NCI-H2227 (cell line): ENCODE results near the gene DUS4L.

ENCODE experiments used
- DNase-seq: peaks from one replicate; lab custom pipeline; 2025; ENCODE audit not compliant: unreplicated experiment; lab: John Stamatoyannopoulos, UW

The DUS4L gene

DNA sequence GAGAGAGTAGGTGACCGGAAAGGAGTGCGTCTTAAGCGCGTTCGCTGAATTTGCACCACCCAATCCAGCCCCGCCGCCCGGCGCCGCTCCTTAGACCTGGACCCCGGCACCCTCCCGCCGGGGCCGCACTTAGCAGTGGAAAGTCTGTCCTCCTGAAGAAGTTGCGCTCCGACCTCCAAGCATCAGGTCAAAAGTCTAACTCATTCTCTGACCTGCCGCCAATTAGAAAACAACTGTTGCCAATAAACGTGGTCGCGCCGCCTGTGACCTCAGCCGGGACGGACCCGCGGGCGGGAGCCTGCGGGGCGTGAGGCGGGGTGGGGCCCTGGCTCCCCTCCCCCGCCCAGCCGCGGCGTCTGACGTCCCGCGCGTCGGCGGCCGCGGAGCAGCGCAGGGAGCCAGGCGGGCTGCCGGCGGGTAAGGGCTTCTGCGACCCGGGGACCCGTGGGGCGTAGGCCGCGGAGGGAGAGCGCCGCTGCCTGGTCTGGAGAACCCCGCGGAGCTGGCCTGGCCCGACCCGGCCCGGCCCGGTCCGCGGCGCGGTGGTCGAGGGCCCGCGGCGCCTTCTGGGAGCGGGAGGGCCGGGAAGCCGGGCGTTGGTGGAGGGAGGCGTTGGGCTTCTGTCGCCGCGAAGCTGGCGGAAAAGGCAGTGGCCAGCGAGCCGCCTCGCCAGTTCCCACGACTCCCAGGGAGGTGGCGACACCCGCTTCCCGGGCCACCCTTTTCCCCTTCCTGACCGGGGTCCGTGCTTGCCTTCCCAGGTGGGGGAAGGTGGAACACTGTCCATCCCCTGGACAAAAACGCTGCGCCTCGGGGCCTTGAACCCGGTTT is 16.3 kb downstream of the DUS4L start, which contains the start of gene BCAP29:
Gene BCAP29, plus strand, starts transcription at position 362 of the 831 bp plus-strand sequence. CDS start 527 bp downstream, outside the sequence.
- peak; percentile 88 for DNase-seq

DNA sequence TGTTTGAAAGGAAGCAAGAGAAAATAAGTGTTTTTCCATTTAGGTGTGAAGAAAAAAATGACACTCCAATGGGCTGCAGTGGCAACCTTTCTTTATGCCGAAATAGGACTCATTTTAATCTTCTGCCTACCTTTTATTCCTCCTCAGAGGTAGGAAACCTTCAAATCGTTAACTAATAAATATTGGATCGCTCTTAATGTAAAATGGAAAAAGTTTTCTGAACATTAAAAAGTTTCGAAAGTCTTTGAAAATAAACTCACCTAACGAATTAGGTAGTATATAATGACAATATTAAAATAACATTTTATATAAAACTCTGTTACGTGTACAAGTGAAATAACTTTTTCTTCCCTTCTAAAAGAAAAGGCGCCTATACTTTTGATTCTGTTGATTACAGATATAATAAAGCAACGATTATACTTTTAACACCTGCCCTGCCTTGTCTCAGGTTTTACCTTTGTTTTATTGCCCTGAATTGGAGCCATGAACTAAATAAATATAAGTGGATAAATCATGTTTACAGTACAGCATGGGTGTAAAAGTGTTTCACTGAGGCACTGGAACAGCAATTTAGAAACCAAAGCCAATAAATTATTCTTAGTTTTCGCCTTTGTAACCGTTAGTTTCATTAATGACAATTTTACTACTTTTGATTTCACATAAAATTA is 17.1 kb downstream of the DUS4L start:
- DNase-seq, result no peak

DNA sequence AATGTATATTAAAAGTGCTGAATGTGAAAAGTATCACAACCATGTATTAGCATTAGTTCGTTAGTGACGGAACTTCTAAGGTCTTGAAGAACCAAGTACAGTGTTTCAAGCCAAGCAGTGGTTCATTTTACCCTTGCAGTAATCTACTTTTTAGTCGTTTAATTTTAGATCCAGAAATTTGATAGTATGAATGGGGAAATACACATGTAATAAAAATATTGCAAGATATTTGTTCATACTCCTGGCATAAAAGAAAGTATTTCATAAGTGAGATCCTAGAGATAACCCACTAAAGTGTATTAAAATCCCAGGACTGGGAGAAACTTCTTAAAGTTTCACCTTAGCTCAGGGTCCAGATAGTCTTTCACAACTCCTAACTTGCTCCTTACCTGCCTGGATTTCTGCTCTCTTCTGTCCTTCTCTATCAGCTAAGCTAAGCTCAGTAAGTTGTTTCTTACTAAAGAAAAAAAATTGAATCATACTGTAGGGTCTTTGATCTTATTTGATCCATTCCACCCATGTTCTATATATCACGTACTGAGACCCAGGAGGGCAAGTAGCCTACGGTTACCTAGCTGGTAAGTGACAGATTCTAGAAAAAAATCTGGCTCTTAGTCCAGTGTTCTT is 17.7 kb downstream of the DUS4L start:
- DNase-seq, result no peak

DNA sequence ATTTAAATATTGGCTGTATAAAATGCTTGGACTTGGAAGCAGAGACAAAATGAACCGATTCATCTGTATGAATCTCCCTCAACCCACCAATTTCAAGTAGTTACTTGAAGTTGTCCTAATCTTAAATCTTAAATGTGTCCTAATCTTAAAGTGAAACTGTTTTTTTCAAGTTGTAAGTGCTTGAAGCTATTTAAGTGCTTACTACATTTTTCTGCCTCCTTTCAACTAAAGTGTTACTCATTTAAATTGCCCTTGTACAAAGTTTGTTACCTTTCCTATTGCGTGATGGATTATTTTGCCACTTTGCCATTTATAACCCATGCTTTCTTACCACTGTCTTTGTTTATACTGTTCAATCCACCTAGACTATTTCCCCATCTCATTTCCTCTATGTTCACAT is 19.1 kb downstream of the DUS4L start:
- DNase-seq, result no peak

DNA sequence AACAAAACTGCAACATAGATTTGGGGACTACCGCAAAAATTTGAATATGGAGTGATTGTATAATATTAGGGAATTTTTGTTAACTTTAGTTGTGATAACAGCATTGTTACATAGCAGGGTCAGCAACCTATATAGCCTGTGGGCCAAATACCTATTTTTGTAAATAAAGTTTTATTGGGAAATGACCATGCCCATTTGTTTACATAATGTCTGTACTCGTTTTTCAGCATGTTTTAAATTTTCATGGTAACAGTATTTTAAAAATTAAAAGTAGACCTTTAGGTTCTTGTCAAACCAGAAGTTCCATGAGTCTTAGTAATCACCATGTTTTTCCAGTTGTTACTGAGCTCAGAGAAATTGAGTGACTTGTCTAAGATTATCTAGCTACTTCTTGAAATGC is 20.9 kb downstream of the DUS4L start:
- no peak for DNase-seq

DNA sequence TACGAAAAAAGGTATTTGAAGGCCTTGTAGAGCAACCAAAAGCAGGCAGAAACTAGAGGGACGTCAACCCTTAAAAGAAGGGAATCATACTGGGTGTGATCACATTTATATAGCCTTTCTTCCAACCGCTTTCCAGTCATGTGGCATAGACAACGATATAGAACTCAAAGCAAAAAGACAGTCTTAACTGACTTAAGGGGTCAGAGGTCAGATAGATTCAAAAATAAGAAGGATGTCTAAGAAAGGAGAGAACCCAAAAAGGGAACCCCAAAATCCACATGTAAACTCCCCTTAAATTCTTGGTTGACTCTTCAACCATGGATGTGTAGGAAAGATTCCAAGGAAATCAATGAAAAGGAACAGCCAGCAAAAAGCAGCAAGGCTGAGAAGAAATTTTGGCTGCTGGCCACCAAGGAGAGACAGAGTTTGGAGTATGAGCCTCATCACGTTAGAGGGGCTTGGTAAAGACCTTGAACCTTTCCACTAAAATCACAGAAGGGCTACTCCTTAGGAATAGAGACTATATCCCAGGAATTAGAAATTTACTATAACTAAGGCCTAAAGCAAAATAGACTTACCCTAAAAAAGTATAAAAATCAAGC is 24.9 kb downstream of the DUS4L start:
- no peak for DNase-seq

DNA sequence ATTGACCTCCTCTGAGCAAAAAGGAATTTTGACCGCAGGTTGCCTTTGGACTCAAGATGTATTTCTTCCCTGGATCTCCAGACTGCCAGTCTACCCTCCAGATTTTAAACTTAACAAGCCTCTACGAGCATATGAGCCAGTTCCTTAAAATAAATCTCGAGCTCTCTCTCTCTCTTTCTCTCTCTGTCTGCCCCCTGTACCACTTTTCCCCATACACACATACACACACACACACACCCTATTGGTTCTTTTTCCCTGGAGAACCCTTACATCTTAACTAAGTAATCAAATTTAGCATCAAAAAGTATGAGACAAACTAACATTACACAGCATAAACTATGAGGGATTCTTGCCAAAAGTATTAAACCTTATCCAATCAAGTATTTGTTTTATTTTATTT is 27.6 kb downstream of the DUS4L start:
- DNase-seq, result no peak

DNA sequence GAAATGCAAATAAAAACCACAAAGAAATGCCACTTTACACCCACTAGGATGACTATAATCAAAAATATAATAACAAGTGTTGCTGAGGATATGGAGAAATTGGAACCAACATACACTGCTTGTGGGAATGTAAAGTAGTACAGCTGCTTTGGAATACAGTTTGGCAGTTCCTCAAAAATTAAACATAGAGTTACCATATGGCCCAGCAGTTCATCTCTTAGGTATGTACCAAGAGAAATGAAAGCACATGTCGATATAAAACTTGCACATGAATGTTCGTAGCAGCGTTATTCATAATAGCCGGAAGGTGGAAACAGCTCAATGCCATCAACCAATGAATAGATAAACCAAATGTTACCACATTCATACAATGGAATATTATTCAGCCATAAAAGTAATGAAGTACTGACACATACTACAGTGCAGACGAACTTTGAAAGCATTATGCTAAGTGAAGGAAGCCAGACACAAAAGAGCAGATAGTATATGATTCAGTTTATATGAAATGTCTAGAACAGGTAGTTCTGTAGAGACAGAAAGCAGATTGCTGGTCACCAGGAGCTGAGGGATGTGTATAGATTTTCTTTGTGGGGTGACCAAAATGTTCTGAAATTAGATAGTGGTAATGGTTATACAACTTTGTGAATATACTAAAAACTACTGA is 28.7 kb downstream of the DUS4L start:
- no peak for DNase-seq

DNA sequence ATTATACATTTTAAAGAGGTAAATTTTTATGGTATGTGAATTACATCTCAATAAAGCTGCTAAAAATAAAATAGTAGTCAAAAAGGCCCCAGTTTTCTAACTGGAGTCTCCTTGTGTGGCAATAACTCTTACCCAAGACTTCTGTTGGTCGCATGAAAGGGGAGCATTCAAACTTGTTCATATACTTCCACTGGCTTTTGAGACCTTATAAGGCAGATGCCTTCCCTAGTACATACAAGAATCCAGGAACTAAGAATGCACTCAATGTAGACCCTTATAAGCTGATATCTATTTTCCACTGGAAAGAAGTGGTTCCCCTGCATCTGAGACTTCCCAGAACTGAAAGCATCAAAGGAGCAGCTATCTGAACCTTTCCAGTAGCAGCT is 29.2 kb downstream of the DUS4L start:
- DNase-seq, result no peak

DNA sequence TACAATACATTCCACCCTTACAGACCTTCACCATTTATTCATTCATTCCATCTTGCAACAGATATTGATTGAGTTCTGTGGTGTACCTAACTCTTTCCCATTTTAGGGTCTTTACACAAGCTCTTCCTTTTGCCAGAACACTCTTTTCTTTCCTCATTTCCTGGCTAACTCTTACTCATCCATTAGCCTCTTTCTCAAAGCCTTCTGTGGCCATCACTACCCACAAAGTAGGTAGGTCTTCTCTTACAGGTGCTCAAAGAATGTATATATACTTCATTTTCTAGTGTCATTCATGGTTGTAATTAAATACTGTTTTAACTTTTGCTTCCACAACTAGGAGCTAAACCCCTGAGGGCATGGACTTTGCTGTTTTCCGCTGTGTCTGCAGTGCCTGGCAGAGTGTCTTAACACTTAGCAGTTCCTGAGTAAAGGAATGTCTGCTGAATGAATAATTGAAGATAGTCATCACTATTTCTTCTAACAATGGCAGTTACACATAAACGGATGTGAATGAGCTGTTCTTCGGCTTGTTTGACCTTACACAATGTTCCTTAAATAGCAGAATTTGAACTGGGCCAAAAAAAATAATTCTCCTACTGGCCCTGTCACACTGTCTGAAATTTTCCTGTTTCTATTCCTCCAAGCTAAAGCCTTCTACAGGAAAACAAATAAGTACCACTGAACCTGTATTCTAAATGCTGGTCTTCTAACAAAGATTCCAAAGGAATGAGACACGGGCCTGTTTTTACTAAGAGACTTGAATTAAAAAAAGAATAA is 31.4 kb downstream of the DUS4L start:
- no peak for DNase-seq

DNA sequence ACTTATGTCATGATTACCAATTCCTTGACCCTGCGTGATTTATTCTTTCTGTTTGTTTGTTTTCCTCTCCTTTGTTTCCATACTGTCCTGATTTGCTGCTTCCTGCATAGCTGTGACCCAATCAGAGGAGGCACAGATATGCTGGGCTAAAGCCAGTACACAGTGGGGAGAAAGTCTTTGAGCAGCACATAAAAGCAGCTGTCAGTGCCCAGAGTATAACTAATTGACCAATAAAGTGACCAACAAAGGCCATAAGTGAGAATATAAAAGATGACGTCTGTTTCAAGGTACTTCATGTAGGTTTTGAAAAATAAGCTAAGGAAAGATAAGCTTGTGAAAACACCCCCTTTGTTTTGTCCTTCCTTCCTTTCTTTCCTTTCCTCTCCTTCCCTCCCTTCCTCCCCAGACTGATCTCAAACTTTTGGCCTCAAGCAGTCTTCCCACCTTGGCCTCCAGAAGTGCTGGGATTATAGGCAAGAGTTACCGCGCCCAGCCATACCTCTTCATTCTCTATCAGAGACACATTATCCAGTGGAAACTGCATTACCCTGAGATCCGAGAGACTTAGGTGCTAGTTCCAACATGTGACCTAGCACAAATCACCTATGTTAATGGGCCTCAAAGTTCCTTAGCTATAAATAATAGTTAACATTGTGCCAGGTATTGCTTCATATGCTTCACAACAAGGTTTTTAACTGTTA is 33.3 kb downstream of the DUS4L start:
- DNase-seq, result no peak

DNA sequence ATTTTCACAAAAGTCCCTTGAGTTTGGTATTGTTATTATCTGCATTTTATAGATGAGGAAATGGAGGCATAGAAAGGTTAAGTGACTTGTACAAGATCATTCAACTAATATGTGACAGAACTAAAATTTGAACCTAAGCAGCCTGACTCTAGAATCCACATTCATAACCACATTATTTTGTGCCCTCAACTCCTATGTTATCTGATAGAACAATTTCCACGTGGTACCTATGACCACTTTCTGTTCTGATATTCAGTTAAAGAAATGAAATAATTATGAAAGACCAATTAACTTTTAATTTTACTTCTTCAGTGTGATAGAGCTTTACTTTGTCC is 33.8 kb downstream of the DUS4L start:
- no peak for DNase-seq

DNA sequence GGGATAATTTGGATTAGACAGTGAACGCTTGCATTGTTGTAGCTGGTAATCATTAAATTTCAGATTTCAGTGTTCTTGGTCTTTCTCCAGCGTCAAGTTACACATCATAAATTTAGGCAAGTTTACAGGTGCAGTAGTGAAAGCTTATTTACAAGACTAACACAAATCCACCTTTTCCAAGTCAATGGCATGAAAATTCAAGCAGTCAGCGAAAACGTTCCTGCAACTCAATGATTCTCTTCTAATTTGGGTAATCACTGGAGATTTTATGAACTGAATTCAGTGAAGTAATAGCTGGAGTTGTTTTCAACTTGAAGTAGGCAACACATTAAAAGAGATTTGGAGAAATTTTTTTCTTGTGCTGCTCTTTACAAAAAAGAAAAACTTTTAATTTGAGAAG is 34.2 kb downstream of the DUS4L start:
- no peak for DNase-seq

DNA sequence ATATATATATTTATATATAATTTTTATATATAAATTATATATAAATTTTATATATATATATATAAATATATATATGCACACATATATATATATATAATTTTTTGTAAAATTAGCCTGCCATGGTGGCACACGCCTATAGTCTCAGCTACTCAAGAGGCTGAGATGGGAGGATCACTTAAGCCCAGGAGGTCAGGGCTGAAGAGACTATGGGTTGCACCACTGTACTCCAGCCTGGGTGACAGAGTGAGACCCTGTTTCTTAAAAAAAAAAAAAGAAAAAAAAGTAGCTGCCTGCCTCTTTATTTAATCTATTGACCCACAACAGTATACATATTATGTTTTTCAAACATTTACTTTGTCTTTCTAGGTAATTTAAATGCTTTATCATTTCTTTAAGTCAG is 35.5 kb downstream of the DUS4L start:
- DNase-seq, result no peak

DNA sequence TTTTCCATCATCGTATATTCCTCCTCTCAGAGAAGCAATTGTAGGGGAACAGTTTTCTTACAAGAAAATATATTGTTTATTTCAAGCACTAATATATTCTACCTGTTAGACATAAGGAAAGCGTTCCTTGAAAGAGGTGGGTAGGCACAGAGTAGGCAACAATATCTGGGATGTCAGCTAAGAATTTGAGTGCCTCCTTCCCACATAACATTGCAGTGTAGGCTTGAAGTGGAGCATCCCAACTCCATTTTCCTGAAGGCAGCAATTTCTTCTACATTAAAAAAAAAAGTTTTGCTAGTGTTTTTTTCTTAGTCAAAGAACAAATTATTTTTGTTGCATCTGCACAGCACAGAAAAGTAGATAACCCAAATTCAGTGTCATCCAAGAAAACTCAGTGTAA is 37.0 kb downstream of the DUS4L start:
- DNase-seq, result no peak

DNA sequence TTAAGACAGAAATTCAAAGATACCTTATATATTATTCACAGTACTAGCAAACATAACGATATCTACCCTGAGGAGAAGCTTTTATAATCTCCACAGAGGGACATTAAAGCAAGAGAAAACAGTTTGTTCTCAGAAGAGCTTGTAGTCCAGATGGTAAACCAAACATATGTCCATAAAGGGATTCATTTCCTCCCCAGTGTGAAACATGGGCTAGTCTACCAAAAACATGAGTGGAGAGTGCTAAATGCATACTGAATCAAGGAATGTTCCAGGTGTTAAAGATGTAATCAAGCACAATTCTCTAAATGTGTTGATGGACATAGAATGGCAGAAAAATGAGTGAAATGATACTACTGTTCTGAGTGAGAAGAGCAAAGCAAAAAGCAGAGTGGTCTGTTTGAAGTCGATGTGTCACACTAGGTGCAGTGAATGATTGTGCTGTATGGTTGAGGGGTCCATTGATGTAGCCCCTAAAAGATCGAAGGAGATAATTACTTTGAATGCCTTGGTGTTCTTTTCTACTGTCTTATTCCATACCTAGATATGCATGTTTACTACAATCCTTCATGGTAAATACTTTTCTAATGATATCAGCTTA is 41.5 kb downstream of the DUS4L start:
- DNase-seq, result no peak

DNA sequence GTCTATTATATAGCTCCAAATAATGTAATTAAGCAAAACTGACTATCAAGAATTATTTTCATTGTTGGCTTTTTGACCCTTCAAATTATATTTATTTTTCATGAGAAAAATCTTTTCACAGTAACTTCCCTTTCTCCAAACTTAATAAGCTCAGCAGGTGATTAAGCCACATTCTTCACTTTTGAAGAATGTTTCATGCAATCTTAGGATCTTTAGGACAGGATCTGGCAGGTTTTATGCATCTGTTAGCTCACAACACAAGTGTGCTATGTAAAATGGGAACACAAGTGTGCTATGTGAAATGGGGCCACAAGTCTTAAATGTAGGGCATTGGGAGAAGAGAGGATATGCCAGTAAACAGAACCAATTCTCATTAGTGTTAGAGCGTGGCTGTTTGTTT is 42.5 kb downstream of the DUS4L start:
- no peak for DNase-seq

DNA sequence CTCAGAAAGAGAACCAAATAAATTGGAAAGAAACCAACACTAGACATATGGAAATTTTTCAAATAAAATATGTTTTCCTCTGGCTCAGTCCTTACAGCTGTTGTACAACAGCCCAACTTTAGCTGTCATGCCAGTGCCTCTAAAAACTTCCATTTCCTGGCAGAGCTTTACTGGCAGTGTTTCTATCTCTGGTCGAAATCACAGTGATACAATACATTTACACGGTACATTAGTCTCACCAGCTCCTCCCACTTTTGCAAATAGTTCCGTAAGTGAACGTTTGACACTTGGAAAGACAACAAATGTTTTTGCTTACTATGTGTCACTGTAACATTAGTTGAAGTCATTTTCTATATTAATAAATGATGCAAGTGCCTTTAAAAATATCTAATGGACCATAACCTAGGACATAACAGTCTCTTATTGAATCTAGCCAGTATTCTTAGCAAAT is 46.1 kb downstream of the DUS4L start:
- no peak for DNase-seq

DNA sequence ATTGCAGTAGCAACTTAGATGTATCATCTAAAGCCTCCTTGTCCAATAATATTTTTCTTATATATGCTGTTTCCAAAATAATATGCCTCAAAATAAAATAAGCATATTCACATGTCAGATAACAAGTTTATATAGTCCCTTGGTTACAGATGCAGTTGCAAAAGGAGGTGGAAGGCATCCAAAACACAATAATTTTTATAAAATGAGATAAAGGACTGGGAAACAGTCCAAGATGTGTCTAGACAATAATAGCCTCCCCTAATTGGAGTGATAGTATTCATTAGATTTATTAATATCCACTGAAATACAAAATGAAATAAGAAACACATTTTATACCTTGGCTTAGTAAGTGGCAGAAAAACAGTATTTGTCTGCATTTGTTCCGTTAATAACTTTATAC is 46.6 kb downstream of the DUS4L start:
- no peak for DNase-seq
